Gastroesophageal sphincter (tissue), 3 donors: ENCODE data around the gene DCAF7.

Source experiments
- CTCF ChIP-seq, 4 experiments: fragments of 200-600 bp in 2 of 4; fragments of 450-650 bp in 2 of 4; sonication (generic) in 1 of 4; IDR thresholded peaks; one replicate each; pipeline ENCODE4 v1.5.1; 2017 to 2019; ENCODE audit warnings: antibody characterized with exemption in 4 of 4, mild to moderate bottlenecking in 2 of 4, moderate library complexity in 2 of 4
- POLR2AphosphoS5 ChIP-seq: sonication (generic); formaldehyde crosslinking; IDR thresholded peaks from one replicate; pipeline ENCODE4 v1.6.1; 2017; ENCODE audit warnings: antibody characterized with exemption

DNA sequence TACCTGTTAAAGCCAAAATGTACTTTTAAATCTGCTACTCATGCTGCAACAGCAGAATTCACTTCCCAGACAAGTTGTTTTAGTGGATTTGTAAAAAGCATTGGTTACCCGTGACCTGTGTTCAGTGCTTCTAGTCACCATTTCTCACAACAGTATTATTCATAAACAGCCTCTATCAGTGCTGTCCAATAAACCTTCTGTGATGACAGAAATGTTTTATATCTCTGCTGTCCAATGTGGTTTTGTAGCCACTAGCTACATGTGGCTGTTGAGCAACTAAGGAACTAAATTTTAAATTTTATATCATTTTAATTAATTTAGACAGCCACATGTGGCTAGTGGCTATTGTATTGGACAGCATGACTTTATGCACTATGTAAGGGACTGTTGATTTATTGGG, 84.5 kb downstream of the DCAF7 start:
- TF ChIP-seq CTCF (IDR thresholded peaks at IDR 0.05) = no peak
- no peak for TF ChIP-seq POLR2AphosphoS5
